WTC11 (cell line): ENCODE results near the gene SUPT3H. TPM values are rescaled to one million over a fixed set of nuclear protein-coding genes. Genes with fewer than 3 reads are reported as not detected.
A peak's percentile ranks its signal among the peaks of the same experiment; 100 is the strongest.

Source experiments
- ATAC-seq: fragments of 200-7000 bp; cut with Tn5 transposase; 2 replicates; pipeline ENCODE4 v1.10.0; 2021; ENCODE audit warnings: mild to moderate bottlenecking, moderate library complexity
- CTCF ChIA-PET: fragments of 300-600 bp; sonication (Branson Sonifier 250); formaldehyde crosslinking; loops from one replicate; lab custom pipeline; 2021; ENCODE audit warnings: antibody characterized with exemption; lab: Charles Lee
- POLR2A ChIA-PET: fragments of 350-600 bp; sonication (Branson Sonifier 250); formaldehyde crosslinking; loops from one replicate; lab custom pipeline; 2021; ENCODE audit warnings: antibody characterized with exemption; lab: Charles Lee
- DNase-seq: peaks from one replicate; pipeline ENCODE4 v3.0.0; 2021; ENCODE audit warnings: low spot score
- H3K27ac Mint-ChIP-seq: 2 replicates; pipeline ENCODE4 v1.8.0; 2021; ENCODE audit warnings: mixed read lengths
- H3K27me3 Mint-ChIP-seq: 2 replicates; pipeline ENCODE4 v1.8.0; 2021; ENCODE audit warnings: low read depth, mild to moderate bottlenecking, moderate library complexity, mixed read lengths
- H3K36me3 Mint-ChIP-seq: 2 replicates; pipeline ENCODE4 v1.8.0; 2021; ENCODE audit warnings: mixed read lengths
- H3K4me1 Mint-ChIP-seq: 2 replicates; pipeline ENCODE4 v1.8.0; 2022; ENCODE audit warnings: mixed read lengths
- H3K4me3 Mint-ChIP-seq: 2 replicates; pipeline ENCODE4 v1.8.0; 2021; ENCODE audit warnings: mild to moderate bottlenecking, moderate library complexity, mixed read lengths
- H3K9me3 Mint-ChIP-seq: 2 replicates; pipeline ENCODE4 v1.8.0; 2021; ENCODE audit warnings: mixed read lengths
- ARID4B ChIP-seq: sonication (generic); formaldehyde crosslinking; IDR thresholded peaks from 2 replicates; pipeline ENCODE4 v1.8.0; 2023; ENCODE audit warnings: missing genetic modification reagents, mild to moderate bottlenecking, borderline replicate concordance
- CDX4 ChIP-seq: fragments of 250-450 bp; sonication (Bioruptor Pico); IDR thresholded peaks from 2 replicates; pipeline ENCODE4 v1.9.0; 2021; ENCODE audit warnings: moderate library complexity, mild to moderate bottlenecking, inconsistent platforms, borderline replicate concordance
- CTCF ChIP-seq: fragments of 200-600 bp; IDR thresholded peaks from 2 replicates; pipeline ENCODE4 v1.8.0; 2022; ENCODE audit warnings: antibody characterized with exemption
- E2F1 ChIP-seq: sonication (generic); formaldehyde crosslinking; IDR thresholded peaks from 2 replicates; pipeline ENCODE4 v1.8.0; 2022; ENCODE audit warnings: mild to moderate bottlenecking, missing genetic modification reagents
- EMX1 ChIP-seq: fragments of 250-450 bp; sonication (Bioruptor Pico); IDR thresholded peaks from 2 replicates; pipeline ENCODE4 v1.8.0; 2021; ENCODE audit warnings: mild to moderate bottlenecking
- ERG ChIP-seq: fragments of 250-450 bp; sonication (Bioruptor Pico); IDR thresholded peaks from 2 replicates; pipeline ENCODE4 v1.8.0; 2021; ENCODE audit warnings: mild to moderate bottlenecking
- ESRRA ChIP-seq: sonication (generic); formaldehyde crosslinking; IDR thresholded peaks from 2 replicates; pipeline ENCODE4 v1.8.1; 2022; ENCODE audit warnings: mild to moderate bottlenecking, missing genetic modification reagents, borderline replicate concordance
- ETV6 ChIP-seq: sonication (generic); formaldehyde crosslinking; IDR thresholded peaks from 2 replicates; pipeline ENCODE4 v1.8.1; 2022; ENCODE audit warnings: mild to moderate bottlenecking, missing genetic modification reagents
- GABPB1 ChIP-seq: sonication (generic); formaldehyde crosslinking; IDR thresholded peaks from 2 replicates; pipeline ENCODE4 v1.8.1; 2023; ENCODE audit warnings: mild to moderate bottlenecking, missing genetic modification reagents
- NR1H2 ChIP-seq: sonication (generic); formaldehyde crosslinking; IDR thresholded peaks from 2 replicates; pipeline ENCODE4 v1.9.0; 2021; ENCODE audit warnings: mild to moderate bottlenecking, moderate library complexity, missing genetic modification reagents
- OVOL2 ChIP-seq: fragments of 250-450 bp; sonication (Bioruptor Pico); IDR thresholded peaks from 2 replicates; pipeline ENCODE4 v1.9.0; 2021; ENCODE audit warnings: mild to moderate bottlenecking, borderline replicate concordance
- SOX15 ChIP-seq: fragments of 250-450 bp; sonication (Bioruptor Pico); IDR thresholded peaks from 2 replicates; pipeline ENCODE4 v1.9.0; 2021; ENCODE audit warnings: mild to moderate bottlenecking
- SP1 ChIP-seq: sonication (generic); formaldehyde crosslinking; conservative IDR thresholded peaks from 2 replicates; pipeline ENCODE4 v1.8.1; 2022; ENCODE audit warnings: missing genetic modification reagents
- ZNF121 ChIP-seq: sonication (generic); formaldehyde crosslinking; IDR thresholded peaks from 2 replicates; pipeline ENCODE4 v1.8.0; 2023; ENCODE audit warnings: missing genetic modification reagents
- ZNF138 ChIP-seq: sonication (generic); formaldehyde crosslinking; conservative IDR thresholded peaks from 2 replicates; pipeline ENCODE4 v1.8.1; 2022; ENCODE audit warnings: mild to moderate bottlenecking, moderate library complexity, missing genetic modification reagents
- ZNF219 ChIP-seq: sonication (generic); formaldehyde crosslinking; IDR thresholded peaks from 2 replicates; pipeline ENCODE4 v1.8.0; 2023; ENCODE audit warnings: missing genetic modification reagents, mild to moderate bottlenecking, borderline replicate concordance
- ZNF512 ChIP-seq: sonication (generic); formaldehyde crosslinking; IDR thresholded peaks from 2 replicates; pipeline ENCODE4 v1.8.1; 2022; ENCODE audit warnings: missing genetic modification reagents, borderline replicate concordance
- total RNA-seq: library from RNA; stranded (reverse); gene quantifications from 3 replicates; pipeline ENCODE4 v1.2.3, GENCODE V29; 2021

Gene SUPT3H
- total RNA-seq, 1 experiment from 2014 or later = 15.3 TPM

GRCh38 chr6:45049188-45049843 is 328.4 kb downstream of the SUPT3H start:
- TF ChIP-seq EMX1 (CRISPR knock-in tag) (no peak), OVOL2 (CRISPR knock-in tag) (no peak), ZNF512 (CRISPR knock-in tag) (no peak), ZNF121 (CRISPR knock-in tag) (no peak), ERG (no peak), SOX15 (no peak), CDX4 (CRISPR knock-in tag) (no peak), GABPB1 (CRISPR knock-in tag) (no peak), ESRRA (CRISPR knock-in tag) (no peak), E2F1 (no peak)
- Mint-ChIP-seq H3K27me3 (no peaks in the 10 kb centered on the region), H3K9me3 (no peaks in the 10 kb centered on the region), H3K27ac (no peak overlapping the region), H3K36me3 (no peaks in the 10 kb centered on the region), H3K4me1 (peaks cover 26% of the 10 kb centered on the region), H3K4me3 (no peak overlapping the region)
- ChIA-PET POLR2A (no interaction called here), CTCF (no interaction called here)
- no peak for DNase-seq
- ATAC-seq = peak; percentile 44; the same call in 1 of the 2 replicates

GRCh38 chr6:45047573-45047972 is 330.2 kb downstream of the SUPT3H start:
- TF ChIP-seq NR1H2 (CRISPR knock-in tag) = no peak
- no peak for TF ChIP-seq ZNF138
- no peak for TF ChIP-seq ZNF121 (CRISPR knock-in tag)
- no peak for TF ChIP-seq SOX15
- no peak for TF ChIP-seq ZNF219 (CRISPR knock-in tag)
- TF ChIP-seq ARID4B (CRISPR knock-in tag) = no peak
- no peak for TF ChIP-seq SP1 (CRISPR knock-in tag)
- no peak for TF ChIP-seq CTCF
- TF ChIP-seq ETV6 = no peak
- H3K27me3 Mint-ChIP-seq = no peaks in the 10 kb centered on the region
- CTCF ChIA-PET = no interaction called here
- no peaks in the 10 kb centered on the region for H3K9me3 Mint-ChIP-seq
- H3K4me3 Mint-ChIP-seq = no peak overlapping the region
- DNase-seq = no peak
- peaks cover 26% of the 10 kb centered on the region for H3K4me1 Mint-ChIP-seq
- H3K36me3 Mint-ChIP-seq = no peaks in the 10 kb centered on the region
- POLR2A ChIA-PET = no interaction called here
- ATAC-seq = no peak
- no peak overlapping the region for H3K27ac Mint-ChIP-seq
